BJ (cell line): ENCODE results near the gene DNAH1. TPM values are rescaled to one million over a fixed set of nuclear protein-coding genes. Genes with fewer than 3 reads are reported as not detected.

Source experiments
- CTCF ChIA-PET: fragments of 350-600 bp; formaldehyde crosslinking; extraction: SDS; loops from one replicate; lab custom pipeline; 2021; ENCODE audit warnings: antibody characterized with exemption, inconsistent platforms; lab: Yijun Ruan, JAX
- POLR2A ChIA-PET: fragments of 300-600 bp; sonication (Branson Sonifier 250); formaldehyde crosslinking; extraction: SDS; loops from one replicate; lab custom pipeline; 2021; ENCODE audit warnings: antibody characterized with exemption; lab: Charles Lee
- DNase-seq: peaks from one replicate; pipeline ENCODE4 v3.0.0-alpha.2; 2011; ENCODE audit warnings: low read depth
- H3K27me3 ChIP-seq: 2 replicates; pipeline ENCODE4 v1.6.0; 2011; ENCODE audit warnings: low read length; ENCODE audit not compliant: control insufficient read depth, insufficient read depth
- H3K36me3 ChIP-seq: 2 replicates; pipeline ENCODE4 v1.5.1; 2011; ENCODE audit warnings: low read length; ENCODE audit not compliant: control insufficient read depth, insufficient read depth
- H3K4me3 ChIP-seq: 2 replicates; pipeline ENCODE4 v1.5.1; 2011; ENCODE audit warnings: low read depth, mild to moderate bottlenecking, control low read depth, low read length
- CTCF ChIP-seq: IDR thresholded peaks from 2 replicates; pipeline ENCODE4 v1.5.1; 2011; ENCODE audit warnings: low read depth, mild to moderate bottlenecking, control low read depth, inconsistent platforms, low read length, moderate library complexity; ENCODE audit not compliant: insufficient read depth
- polyA plus RNA-seq: library from polyadenylated mRNA; depleted of rRNA; stranded (reverse); fragments of >200 nt; gene quantifications from 2 replicates; pipeline ENCODE4 v1.2.3, GENCODE V29; 2011

The DNAH1 gene
- polyA plus RNA-seq, 1 experiment: 4.8 TPM

- no peak overlapping the region for H3K4me3 ChIP-seq
- no peaks in the 10 kb centered on the region for H3K36me3 ChIP-seq
- TF ChIP-seq CTCF: no peak
- no peak for DNase-seq
- H3K27me3 ChIP-seq: peaks cover 9% of the 10 kb centered on the region
- ChIA-PET POLR2A (no interaction called here), CTCF (interaction anchor here (1.0 to 16.0 kb wide), 2 partner anchors 9 to 15 kb away, joined by 4 to 445 read pairs; partner anchors contain the start of genes SEMA3G and TNNC1)
Measured at GRCh38 chr3:52433328-52433995, 117.3 kb downstream of the DNAH1 start.

GRCh38 chr3:52433996-52434479, 117.9 kb downstream of the DNAH1 start:
- ChIA-PET POLR2A (no interaction called here), CTCF (interaction anchor here (16.0 kb wide), 1 partner anchor 15 kb away, joined by 445 read pairs; the partner anchor contains the start of genes SEMA3G and TNNC1)
- TF ChIP-seq CTCF: no peak

GRCh38 chr3:52434491-52435115, 118.5 kb downstream of the DNAH1 start:
- TF ChIP-seq CTCF: no peak
- ChIA-PET POLR2A (no interaction called here), CTCF (interaction anchor here (1.2 to 16.0 kb wide), 2 partner anchors 14 to 22 kb away, joined by 3 to 445 read pairs; partner anchors contain the start of genes SEMA3G and TNNC1)
- DNase-seq: no peak
- H3K36me3 ChIP-seq: no peaks in the 10 kb centered on the region
- H3K4me3 ChIP-seq: no peak overlapping the region
- peaks cover 9% of the 10 kb centered on the region for H3K27me3 ChIP-seq

More at GRCh38 chr3:52433996-52434479, 117.9 kb downstream of the DNAH1 start:
- DNase-seq: no peak
- no peaks in the 10 kb centered on the region for H3K36me3 ChIP-seq
- peaks cover 9% of the 10 kb centered on the region for H3K27me3 ChIP-seq
- H3K4me3 ChIP-seq: no peak overlapping the region

- Histone ChIP-seq H3K27me3 (peaks cover 9% of the 10 kb centered on the region), H3K36me3 (no peaks in the 10 kb centered on the region), H3K4me3 (no peak overlapping the region)
- ChIA-PET CTCF (interaction anchor here (1.2 to 16.0 kb wide), 2 partner anchors 13 to 22 kb away, joined by 3 to 445 read pairs; partner anchors contain the start of genes SEMA3G and TNNC1), POLR2A (no interaction called here)
- no peak for DNase-seq
- TF ChIP-seq CTCF: no peak
Measured at GRCh38 chr3:52435246-52436101, 119.4 kb downstream of the DNAH1 start.
